ENCODE results near the gene CORIN. TPM values are rescaled to one million over a fixed set of nuclear protein-coding genes. Genes with fewer than 3 reads are reported as not detected.

Gene CORIN
- total and polyA plus RNA-seq, 2 of the 4 experiments (the other 2 are of a cell fraction) = 20.3 to 24.7 TPM

GRCh38 chr4:47855350-47855749, 17.5 kb upstream of the CORIN start:
- Histone ChIP-seq H2AK9ac (replicated peaks; ENCODE audit: low read depth, low read length, poor library complexity) (no peak overlapping the region), H3K14ac (replicated peaks; ENCODE audit: low read depth, low read length) (no peak overlapping the region), H2AFZ (replicated peaks; ENCODE audit: low read length, poor library complexity) (no peak overlapping the region), H2BK20ac (ENCODE audit: low read depth, low read length) (peak overlapping the region; percentile 45; the same call in 1 of the 2 replicates), H4K20me1 (ENCODE audit: insufficient read depth, low read length) (no peaks in the 10 kb centered on the region), H3K79me1 (ENCODE audit: low read depth in 1 of 2, low read length in 2 of 2) (peaks cover 0 to 8% of the 10 kb centered on the region in 2 experiments; a peak in 3 of 4 replicates), H3K9me3 (ENCODE audit: control insufficient read depth, insufficient read depth, low read length) (peaks cover 2% of the 10 kb centered on the region; the same call in 1 of the 2 replicates), H3K18ac (ENCODE audit: low read depth, low read length) (peak overlapping the region; percentile 63; the same call in 1 of the 2 replicates), H3K9me1 (ENCODE audit: insufficient read depth, low read length) (no peaks in the 10 kb centered on the region), H3K9ac (ENCODE audit: low read depth, low read length) (no peak overlapping the region), H3K27me3 (ENCODE audit: control insufficient read depth, insufficient read depth, low read length) (no peaks in the 10 kb centered on the region), H2AK5ac (ENCODE audit: low read depth, low read length) (no peak overlapping the region), H3K36me3 (ENCODE audit: control insufficient read depth, insufficient read depth, low read length) (peaks cover 3% of the 10 kb centered on the region; the same call in 1 of the 2 replicates), H4K8ac (ENCODE audit: low read depth in 2 of 2, low read length in 2 of 2) (peak overlapping the region in 1 of 2 experiments; percentile 60; a peak in 2 of 4 replicates), H2BK5ac (ENCODE audit: low read depth, low read length, poor library complexity, severe bottlenecking) (peak overlapping the region; percentile 96), H2BK15ac (ENCODE audit: low read depth, low read length) (no peak overlapping the region), H3K56ac (ENCODE audit: extremely low read depth, insufficient read depth, low read length) (no peak overlapping the region), H3K4me1 (ENCODE audit: control insufficient read depth, insufficient read depth, low read length) (peaks cover 2% of the 10 kb centered on the region; the same call in 1 of the 2 replicates), H2BK120ac (ENCODE audit: low read depth, low read length) (peak overlapping the region; percentile 38; the same call in 1 of the 2 replicates), H3K27ac (ENCODE audit: insufficient read depth, low read length) (peak overlapping the region; percentile 39; the same call in 1 of the 2 replicates), H4K5ac (ENCODE audit: low read depth, low read length) (no peak overlapping the region), H4K91ac (ENCODE audit: insufficient read depth, low read depth, low read length) (peak overlapping the region; percentile 14; the same call in 1 of the 2 replicates), H3K4me3 (ENCODE audit: insufficient read depth, low read depth, low read length) (no peak overlapping the region), H3K23ac (ENCODE audit: low read depth, low read length) (no peak overlapping the region), H3K4me2 (ENCODE audit: low read depth, low read length) (no peak overlapping the region), H3K4ac (ENCODE audit: low read depth, low read length) (0 out of 2 replicates have a peak overlapping the region, but pooled peaks have one; percentile 5)
- in situ Hi-C loops (cut with MboI; ENCODE audit: low sequenced_read_pairs) = loop anchor here (25.0 kb wide), 1 partner anchor 507 kb away; no protein-coding TSS in a partner anchor
- ChIA-PET POLR2A (ENCODE audit: unreplicated experiment) (interaction anchor here (0.9 kb wide), 1 partner anchor 11 kb away, joined by 5 read pairs; no protein-coding TSS in a partner anchor), CTCF (no interaction called here)
- DNase-seq = peak; percentile 98
- intact Hi-C loops (cut with micrococcal nuclease) = loop anchor here (5.0 kb wide), 1 partner anchor 57 kb away; the partner anchor contains the start of gene NFXL1
- TF ChIP-seq FOS (IDR thresholded peaks at IDR 0.05; ENCODE audit: low read depth, low read length) (peak; percentile 36; the same call in 1 of the 2 replicates), MXI1 (IDR thresholded peaks at IDR 0.05; ENCODE audit: borderline replicate concordance, low read depth, low read length) (peak; percentile 64; the same call in 1 of the 2 replicates), RCOR1 (IDR thresholded peaks at IDR 0.05; ENCODE audit: insufficient replicate concordance, low read length) (peak; percentile 18), CEBPB (IDR thresholded peaks at IDR 0.05; ENCODE audit: low read depth, low read length) (peak; percentile 81), NFE2L2 (IDR thresholded peaks at IDR 0.05; ENCODE audit: low read depth, low read length) (no peak)
- no CpG with 5 or more reads among the region's 2 CpGs for WGBS, 2 experiments (ENCODE audit: extremely low coverage in 2 of 2, insufficient read length in 1 of 2)
- ATAC-seq (ENCODE audit: low read depth) = peak; percentile 62
- BruUV-seq (replicated peaks) = no TSS peak
- dilution Hi-C loops (cut with HindIII; ENCODE audit: low sequenced_read_pairs, unreplicated experiment) = no loop called here
